Suprapubic skin (tissue), 4 donors: ENCODE results near the gene ETFDH. TPM values are rescaled to one million over a fixed set of nuclear protein-coding genes. Genes with fewer than 3 reads are reported as not detected.
"Not testable (repeated sequence)": the region's sequence is repeated elsewhere in the genome, so short reads cannot be mapped to it uniquely, and the experiment has no call there.

Source experiments
- DNase-seq, 2 donors: peaks; one replicate each; pipeline ENCODE4 v3.0.0-alpha.2; 2019; ENCODE audit warnings: low spot score in 2 of 2
- H3K27ac ChIP-seq: fragments of 200-600 bp; sonication (generic); one replicate; pipeline ENCODE4 v1.5.1; 2019
- H3K27me3 ChIP-seq: fragments of 200-600 bp; sonication (generic); one replicate; pipeline ENCODE4 v1.5.1; 2019
- H3K36me3 ChIP-seq: fragments of 200-600 bp; sonication (generic); one replicate; pipeline ENCODE4 v1.5.1; 2019
- H3K4me1 ChIP-seq: fragments of 200-600 bp; sonication (generic); one replicate; pipeline ENCODE4 v1.5.1; 2019
- H3K4me3 ChIP-seq: fragments of 200-600 bp; sonication (generic); one replicate; pipeline ENCODE4 v1.5.1; 2019; ENCODE audit warnings: mild to moderate bottlenecking
- H3K9me3 ChIP-seq: fragments of 200-600 bp; sonication (generic); one replicate; pipeline ENCODE4 v1.5.1; 2019
- CTCF ChIP-seq, 2 donors: fragments of 200-600 bp in 1 of 2; fragments of 450-650 bp in 1 of 2; sonication (generic) in 1 of 2; IDR thresholded peaks; one replicate each; pipeline ENCODE4 v1.5.1; 2016 to 2019; ENCODE audit warnings: antibody characterized with exemption in 2 of 2, mild to moderate bottlenecking in 1 of 2, moderate library complexity in 1 of 2
- EP300 ChIP-seq: sonication (generic); formaldehyde crosslinking; IDR thresholded peaks from one replicate; pipeline ENCODE4 v1.6.1; 2017; ENCODE audit warnings: antibody characterized with exemption
- POLR2A ChIP-seq, 2 donors: fragments of 450-650 bp; IDR thresholded peaks; one replicate each; pipeline ENCODE4 v1.6.1; 2017; ENCODE audit warnings: antibody characterized with exemption in 2 of 2, mild to moderate bottlenecking in 2 of 2, moderate library complexity in 2 of 2
- POLR2AphosphoS5 ChIP-seq, 3 donors: sonication (generic); formaldehyde crosslinking; IDR thresholded peaks; one replicate each; pipeline ENCODE4 v1.6.1; 2017; ENCODE audit warnings: antibody characterized with exemption in 3 of 3
- WGBS: methylation state at CpG from one replicate; pipeline ENCODE4 v1.1.5; 2018; 5-methylcytosine and 5-hydroxymethylcytosine counted together
- total RNA-seq, 4 donors: library from RNA; depleted of rRNA; stranded (reverse); fragments of >200 nt; gene quantifications; one replicate each; pipeline ENCODE4 v1.1.0, GENCODE V29; 2016

ETFDH gene
- total RNA-seq, 4 donors from 2014 or later = 44.9 to 204 (median 50.3) TPM

GRCh38 chr4:158710814-158711213, 38.7 kb downstream of the ETFDH start:
- no peaks in the 10 kb centered on the region for H3K4me1 ChIP-seq

GRCh38 chr4:158712622-158713021, 40.5 kb downstream of the ETFDH start:
- 100% methylated on average over 4 of the region's 4 CpGs for WGBS
- not testable (repeated sequence) for H3K4me3 ChIP-seq, H3K9me3 ChIP-seq, H3K4me1 ChIP-seq, DNase-seq, H3K27ac ChIP-seq, H3K27me3 ChIP-seq
- H3K36me3 ChIP-seq = peaks cover 86% of the 10 kb centered on the region

More at GRCh38 chr4:158710814-158711213, 38.7 kb downstream of the ETFDH start:
- Histone ChIP-seq H3K9me3 (no peaks in the 10 kb centered on the region), H3K4me3 (no peak overlapping the region), H3K36me3 (peaks cover 79% of the 10 kb centered on the region), H3K27ac (no peak overlapping the region), H3K27me3 (no peaks in the 10 kb centered on the region)
- no peak for DNase-seq
- TF ChIP-seq CTCF (IDR thresholded peaks at IDR 0.05) (no peak), POLR2A (IDR thresholded peaks at IDR 0.05) (no peak), EP300 (no peak), POLR2AphosphoS5 (IDR thresholded peaks at IDR 0.05) (no peak)
- 65% methylated on average over 1 of the region's 1 CpG for WGBS

- H3K27me3 ChIP-seq = no peaks in the 10 kb centered on the region
- no peak for DNase-seq
- WGBS = 90% methylated on average over 4 of the region's 4 CpGs
- H3K4me1 ChIP-seq = no peaks in the 10 kb centered on the region
- no peak overlapping the region for H3K4me3 ChIP-seq
- no peak overlapping the region for H3K27ac ChIP-seq
- H3K36me3 ChIP-seq = peaks cover 86% of the 10 kb centered on the region
- TF ChIP-seq EP300 (no peak), CTCF (IDR thresholded peaks at IDR 0.05) (no peak), POLR2A (IDR thresholded peaks at IDR 0.05) (no peak), POLR2AphosphoS5 (IDR thresholded peaks at IDR 0.05) (no peak)
- no peaks in the 10 kb centered on the region for H3K9me3 ChIP-seq
These were observed 42.8 kb downstream of the ETFDH start for GRCh38 chr4:158714937-158715336.

- Histone ChIP-seq H3K36me3 (peaks cover 80% of the 10 kb centered on the region), H3K4me3 (no peak overlapping the region), H3K27ac (no peak overlapping the region), H3K9me3 (no peaks in the 10 kb centered on the region), H3K27me3 (no peaks in the 10 kb centered on the region), H3K4me1 (no peaks in the 10 kb centered on the region)
- 84% methylated on average over 3 of the region's 3 CpGs for WGBS
- DNase-seq = no peak
- TF ChIP-seq POLR2A (IDR thresholded peaks at IDR 0.05) (no peak), POLR2AphosphoS5 (IDR thresholded peaks at IDR 0.05) (no peak), CTCF (IDR thresholded peaks at IDR 0.05) (no peak), EP300 (no peak)
These were observed 43.7 kb downstream of the ETFDH start for GRCh38 chr4:158715802-158716201.

GRCh38 chr4:158721680-158722079, 49.6 kb downstream of the ETFDH start:
- H3K9me3 ChIP-seq = no peaks in the 10 kb centered on the region
- H3K27me3 ChIP-seq = no peaks in the 10 kb centered on the region
- H3K4me3 ChIP-seq = no peak overlapping the region
- WGBS = 93% methylated on average over 1 of the region's 1 CpG
- no peak overlapping the region for H3K27ac ChIP-seq
- peaks cover 9% of the 10 kb centered on the region for H3K4me1 ChIP-seq
- TF ChIP-seq POLR2AphosphoS5 (IDR thresholded peaks at IDR 0.05) (no peak), EP300 (no peak), POLR2A (IDR thresholded peaks at IDR 0.05) (no peak), CTCF (IDR thresholded peaks at IDR 0.05) (no peak)
- no peak for DNase-seq
- H3K36me3 ChIP-seq = peaks cover 31% of the 10 kb centered on the region

GRCh38 chr4:158722291-158722916, 50.3 kb downstream of the ETFDH start:
- WGBS = 17% methylated on average over 16 of the region's 16 CpGs
- DNase-seq = no peak

More at GRCh38 chr4:158722291-158722916, 50.3 kb downstream of the ETFDH start:
- H3K4me3 ChIP-seq = peak overlapping the region; percentile 76
- H3K27ac ChIP-seq = peak overlapping the region; percentile 90
- H3K27me3 ChIP-seq = no peaks in the 10 kb centered on the region
- no peaks in the 10 kb centered on the region for H3K9me3 ChIP-seq
- H3K4me1 ChIP-seq = peaks cover 9% of the 10 kb centered on the region
- no peak for TF ChIP-seq EP300
- TF ChIP-seq POLR2A (IDR thresholded peaks at IDR 0.05) = no peak
- TF ChIP-seq POLR2AphosphoS5 (IDR thresholded peaks at IDR 0.05) = no peak
- TF ChIP-seq CTCF (IDR thresholded peaks at IDR 0.05) = no peak
- peaks cover 24% of the 10 kb centered on the region for H3K36me3 ChIP-seq
